ENCODE data around the gene DOP1A.

DOP1A gene

DNA sequence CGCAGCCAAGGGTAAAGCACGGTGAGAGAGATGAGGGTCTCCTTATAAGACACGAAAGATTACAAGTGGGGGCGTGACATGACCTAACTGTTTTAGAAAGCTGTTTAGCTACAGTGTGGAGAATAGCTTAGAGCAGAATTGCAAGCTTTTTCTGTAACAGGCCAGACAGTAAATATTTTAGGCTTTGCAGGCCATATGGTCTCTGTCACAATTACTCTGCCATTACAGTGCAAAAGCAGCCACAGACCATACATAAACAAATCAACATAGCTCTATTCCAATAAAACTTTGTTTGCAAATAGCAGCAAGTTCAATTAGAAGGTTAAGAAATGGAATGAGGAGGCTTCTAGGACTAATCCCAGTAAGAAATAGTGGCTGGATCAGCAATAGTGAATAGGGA lies 108.8 kb downstream of the DOP1A start:
- Mint-ChIP-seq H3K9me3 (no peaks in the 10 kb centered on the region), H3K27ac (peak overlapping the region; percentile 48 to 95 (median 69)), H3K27me3 (ENCODE audit: low read depth) (no peaks in the 10 kb centered on the region), H3K4me3 (peak overlapping the region in 1 of 3 experiments; percentile 8), H3K36me3 (ENCODE audit: low read depth) (peaks cover 61% of the 10 kb centered on the region), H3K4me1 (peaks cover 5% of the 10 kb centered on the region)
- TF ChIP-seq, protein P1, sequence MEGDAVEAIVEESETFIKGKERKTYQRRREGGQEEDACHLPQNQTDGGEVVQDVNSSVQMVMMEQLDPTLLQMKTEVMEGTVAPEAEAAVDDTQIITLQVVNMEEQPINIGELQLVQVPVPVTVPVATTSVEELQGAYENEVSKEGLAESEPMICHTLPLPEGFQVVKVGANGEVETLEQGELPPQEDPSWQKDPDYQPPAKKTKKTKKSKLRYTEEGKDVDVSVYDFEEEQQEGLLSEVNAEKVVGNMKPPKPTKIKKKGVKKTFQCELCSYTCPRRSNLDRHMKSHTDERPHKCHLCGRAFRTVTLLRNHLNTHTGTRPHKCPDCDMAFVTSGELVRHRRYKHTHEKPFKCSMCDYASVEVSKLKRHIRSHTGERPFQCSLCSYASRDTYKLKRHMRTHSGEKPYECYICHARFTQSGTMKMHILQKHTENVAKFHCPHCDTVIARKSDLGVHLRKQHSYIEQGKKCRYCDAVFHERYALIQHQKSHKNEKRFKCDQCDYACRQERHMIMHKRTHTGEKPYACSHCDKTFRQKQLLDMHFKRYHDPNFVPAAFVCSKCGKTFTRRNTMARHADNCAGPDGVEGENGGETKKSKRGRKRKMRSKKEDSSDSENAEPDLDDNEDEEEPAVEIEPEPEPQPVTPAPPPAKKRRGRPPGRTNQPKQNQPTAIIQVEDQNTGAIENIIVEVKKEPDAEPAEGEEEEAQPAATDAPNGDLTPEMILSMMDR (IDR thresholded peaks at IDR 0.05; ENCODE audit: unreplicated experiment in 3 of 3): no peak

DNA sequence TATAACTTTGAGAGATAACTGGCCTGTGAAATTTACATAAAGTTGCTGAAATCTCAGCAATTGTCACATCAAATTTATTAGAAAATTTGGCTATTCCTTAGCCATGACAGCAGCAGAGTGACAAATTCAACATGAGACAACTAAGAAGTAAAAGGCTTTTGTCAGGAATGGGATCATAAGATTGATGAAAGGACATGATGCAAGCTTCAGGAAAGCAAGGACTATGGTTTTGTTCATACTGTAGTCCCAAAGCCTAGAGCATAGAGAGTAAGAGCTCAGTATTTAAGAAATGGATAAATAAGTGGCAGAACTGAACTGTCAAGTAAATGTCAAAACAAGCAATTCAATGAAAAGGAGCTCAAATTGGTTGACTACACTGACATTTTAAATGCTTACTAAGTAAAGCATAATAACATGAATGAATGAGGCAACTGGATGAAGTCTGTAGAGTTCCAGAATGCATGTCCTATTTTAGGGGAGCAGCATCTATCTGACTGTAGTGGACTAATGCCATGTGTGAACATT lies 113.0 kb downstream of the DOP1A start:
- Mint-ChIP-seq H3K4me1 (peaks cover 5% of the 10 kb centered on the region), H3K27me3 (ENCODE audit: low read depth) (no peaks in the 10 kb centered on the region), H3K4me3 (no peak overlapping the region), H3K36me3 (ENCODE audit: low read depth) (peaks cover 71% of the 10 kb centered on the region), H3K9me3 (no peaks in the 10 kb centered on the region), H3K27ac (no peak overlapping the region)
- TF ChIP-seq, protein P1 (IDR thresholded peaks at IDR 0.05; ENCODE audit: unreplicated experiment in 3 of 3): no peak

DNA sequence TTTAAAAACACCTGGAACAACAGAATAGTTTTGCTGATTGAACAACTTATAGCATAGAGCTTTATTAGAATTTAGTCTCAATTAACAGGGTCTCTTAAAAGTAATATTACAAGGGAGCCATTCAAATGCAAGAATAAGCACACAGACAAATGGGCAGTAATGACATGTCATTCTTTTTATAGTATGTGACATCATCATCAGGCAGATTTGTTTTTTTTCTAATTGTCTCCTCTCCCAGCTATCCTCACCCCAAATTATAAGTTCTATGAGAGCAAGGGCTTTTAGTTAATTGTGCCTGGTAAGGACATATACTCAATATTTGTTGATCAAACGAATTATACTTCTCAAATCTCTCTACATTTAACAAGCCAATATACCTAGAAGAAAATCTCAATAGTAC lies 114.6 kb downstream of the DOP1A start:
- Mint-ChIP-seq H3K4me1 (no peaks in the 10 kb centered on the region), H3K27me3 (ENCODE audit: low read depth) (no peaks in the 10 kb centered on the region), H3K9me3 (no peaks in the 10 kb centered on the region), H3K4me3 (no peak overlapping the region), H3K27ac (no peak overlapping the region), H3K36me3 (ENCODE audit: low read depth) (peaks cover 72% of the 10 kb centered on the region)
- TF ChIP-seq, protein P1 (IDR thresholded peaks at IDR 0.05; ENCODE audit: unreplicated experiment in 3 of 3): no peak

- Mint-ChIP-seq H3K9me3 (no peaks in the 10 kb centered on the region), H3K4me3 (no peak overlapping the region), H3K27ac (no peak overlapping the region), H3K36me3 (ENCODE audit: low read depth) (peaks cover 67% of the 10 kb centered on the region), H3K4me1 (no peaks in the 10 kb centered on the region), H3K27me3 (ENCODE audit: low read depth) (no peaks in the 10 kb centered on the region)
- TF ChIP-seq, protein P1 (IDR thresholded peaks at IDR 0.05; ENCODE audit: unreplicated experiment in 3 of 3): no peak
These were observed 115.8 kb downstream of the DOP1A start for GRCh38 chr6:83183082-83183828.

GRCh38 chr6:83185096-83185495 lies 117.6 kb downstream of the DOP1A start:
- Mint-ChIP-seq H3K27me3 (ENCODE audit: low read depth) (no peaks in the 10 kb centered on the region), H3K4me1 (no peaks in the 10 kb centered on the region), H3K4me3 (no peak overlapping the region), H3K36me3 (ENCODE audit: low read depth) (peaks cover 73% of the 10 kb centered on the region), H3K9me3 (no peaks in the 10 kb centered on the region), H3K27ac (no peak overlapping the region)
- TF ChIP-seq, protein P1 (IDR thresholded peaks at IDR 0.05; ENCODE audit: unreplicated experiment in 3 of 3): no peak

DNA sequence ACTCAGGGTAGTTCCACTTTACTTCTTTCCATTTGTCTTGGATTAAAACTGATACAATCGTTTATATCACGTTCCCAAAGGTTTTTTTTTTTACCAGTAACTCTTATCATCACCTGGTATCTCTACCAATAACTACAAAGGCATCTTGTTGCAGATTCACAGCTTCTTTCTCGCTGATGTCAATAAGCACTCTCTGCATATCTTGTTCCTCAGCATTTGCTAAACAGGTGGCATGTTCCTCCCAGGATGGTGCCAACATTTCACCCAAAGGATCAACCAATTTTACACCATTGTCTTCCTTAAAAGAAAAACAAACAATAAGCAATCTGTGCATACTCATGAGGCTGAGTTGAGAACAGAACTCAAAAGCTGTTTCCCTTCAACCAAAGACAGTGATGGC lies 121.0 kb downstream of the DOP1A start:
- Mint-ChIP-seq H3K36me3 (ENCODE audit: low read depth) (peaks cover 45% of the 10 kb centered on the region), H3K4me1 (peaks cover 17% of the 10 kb centered on the region), H3K27me3 (ENCODE audit: low read depth) (no peaks in the 10 kb centered on the region), H3K4me3 (no peak overlapping the region), H3K27ac (no peak overlapping the region), H3K9me3 (no peaks in the 10 kb centered on the region)
- TF ChIP-seq, protein P1 (IDR thresholded peaks at IDR 0.05; ENCODE audit: unreplicated experiment in 3 of 3): no peak
